ENCODE data around the gene PKN3.

The PKN3 gene

GRCh38 chr9:128753627-128754026 lies 51.3 kb downstream of the PKN3 start:
- Histone ChIP-seq H3K9me3 (replicated peaks; ENCODE audit: insufficient read depth, low read length) (no peaks in the 10 kb centered on the region), H2AFZ (ENCODE audit: low read length) (no peak overlapping the region), H3K27ac (ENCODE audit: low read length) (no peak overlapping the region), H3K9ac (ENCODE audit: low read length) (no peak overlapping the region), H3K4me1 (ENCODE audit: low read length) (no peaks in the 10 kb centered on the region), H4K20me1 (ENCODE audit: insufficient read depth, low read length) (no peaks in the 10 kb centered on the region), H3F3A (ENCODE audit: insufficient read depth, low read length) (no peaks in the 10 kb centered on the region), H3K4me2 (ENCODE audit: low read depth, low read length) (no peak overlapping the region), H3K9me2 (replicated peaks; ENCODE audit: insufficient read depth, low read length) (no peaks in the 10 kb centered on the region), H3K36me3 (replicated peaks; ENCODE audit: insufficient read depth, low read length) (no peaks in the 10 kb centered on the region), H3K79me2 (ENCODE audit: low read length) (no peaks in the 10 kb centered on the region), H3K27me3 (replicated peaks; ENCODE audit: insufficient read depth, low read length) (no peaks in the 10 kb centered on the region), H3K4me3 (ENCODE audit: low read length) (no peak overlapping the region)
- DNase-seq, result no peak
- TF ChIP-seq EZH2 (optimal IDR thresholded peaks at IDR 0.05; ENCODE audit: low read depth, low read length), result no peak
- no peak for TF ChIP-seq CTCF (IDR thresholded peaks at IDR 0.05; ENCODE audit: low read length)
- no peak for TF ChIP-seq EZH2phosphoT487 (IDR thresholded peaks at IDR 0.05; ENCODE audit: low read length)

GRCh38 chr9:128757602-128758001 lies 55.3 kb downstream of the PKN3 start:
- Histone ChIP-seq H3K4me3 (ENCODE audit: low read length) (no peak overlapping the region), H4K20me1 (ENCODE audit: insufficient read depth, low read length) (no peaks in the 10 kb centered on the region), H3K79me2 (ENCODE audit: low read length) (no peaks in the 10 kb centered on the region), H3K9ac (ENCODE audit: low read length) (no peak overlapping the region), H3F3A (ENCODE audit: insufficient read depth, low read length) (no peaks in the 10 kb centered on the region), H2AFZ (ENCODE audit: low read length) (no peak overlapping the region), H3K27ac (ENCODE audit: low read length) (no peak overlapping the region), H3K4me1 (ENCODE audit: low read length) (no peaks in the 10 kb centered on the region), H3K9me2 (replicated peaks; ENCODE audit: insufficient read depth, low read length) (no peaks in the 10 kb centered on the region), H3K9me3 (replicated peaks; ENCODE audit: insufficient read depth, low read length) (no peaks in the 10 kb centered on the region), H3K36me3 (replicated peaks; ENCODE audit: insufficient read depth, low read length) (no peaks in the 10 kb centered on the region), H3K4me2 (ENCODE audit: low read depth, low read length) (no peak overlapping the region), H3K27me3 (replicated peaks; ENCODE audit: insufficient read depth, low read length) (no peaks in the 10 kb centered on the region)
- no peak for DNase-seq
- TF ChIP-seq CTCF (IDR thresholded peaks at IDR 0.05; ENCODE audit: low read length), result no peak
- TF ChIP-seq EZH2 (optimal IDR thresholded peaks at IDR 0.05; ENCODE audit: low read depth, low read length), result no peak
- TF ChIP-seq EZH2phosphoT487 (IDR thresholded peaks at IDR 0.05; ENCODE audit: low read length), result no peak

- Histone ChIP-seq H3K9me2 (replicated peaks; ENCODE audit: insufficient read depth, low read length) (no peaks in the 10 kb centered on the region), H3K4me1 (ENCODE audit: low read length) (no peaks in the 10 kb centered on the region), H3K4me3 (ENCODE audit: low read length) (no peak overlapping the region), H2AFZ (ENCODE audit: low read length) (no peak overlapping the region), H3K4me2 (ENCODE audit: low read depth, low read length) (no peak overlapping the region), H3F3A (ENCODE audit: insufficient read depth, low read length) (no peaks in the 10 kb centered on the region), H4K20me1 (ENCODE audit: insufficient read depth, low read length) (no peaks in the 10 kb centered on the region), H3K9me3 (replicated peaks; ENCODE audit: insufficient read depth, low read length) (no peaks in the 10 kb centered on the region), H3K36me3 (replicated peaks; ENCODE audit: insufficient read depth, low read length) (no peaks in the 10 kb centered on the region), H3K79me2 (ENCODE audit: low read length) (no peaks in the 10 kb centered on the region), H3K9ac (ENCODE audit: low read length) (no peak overlapping the region), H3K27ac (ENCODE audit: low read length) (no peak overlapping the region), H3K27me3 (replicated peaks; ENCODE audit: insufficient read depth, low read length) (no peaks in the 10 kb centered on the region)
- TF ChIP-seq CTCF (IDR thresholded peaks at IDR 0.05; ENCODE audit: low read length), result no peak
- no peak for TF ChIP-seq EZH2phosphoT487 (IDR thresholded peaks at IDR 0.05; ENCODE audit: low read length)
- TF ChIP-seq EZH2 (optimal IDR thresholded peaks at IDR 0.05; ENCODE audit: low read depth, low read length), result no peak
- no peak for DNase-seq
Measured at GRCh38 chr9:128762671-128763449, 60.6 kb downstream of the PKN3 start.

Data from MM.1S (cell line).